Measurements from ENCODE around the gene RNF167. TPM values are rescaled to one million over a fixed set of nuclear protein-coding genes. Genes with fewer than 3 reads are reported as not detected.
A peak's percentile ranks its signal among the peaks of the same experiment; 100 is the strongest.

Gene RNF167
- total RNA-seq, 1 experiment from 2014 or later = 100.0 TPM

GRCh38 chr17:4948166-4948930 is 8.3 kb downstream of the RNF167 start, which contains the start of gene PFN1:
Gene PFN1, minus strand, starts transcription at chr17:4948530. Its CDS starts 136 bp downstream, at chr17:4948394.
- no peaks in the 10 kb centered on the region for H3K27me3 Mint-ChIP-seq (ENCODE audit: insufficient read depth, unreplicated experiment)
- ChIA-PET CTCF (interaction anchor here (0.6 to 1.3 kb wide), 4 partner anchors 8 to 556 kb away, joined by 3 to 4 read pairs (median 3); partner anchors contain the start of genes RNF167, SLC25A11 and SPAG7), POLR2A (interaction anchor here (0.6 to 21.5 kb wide), 21 partner anchors 8 to 245 kb away, joined by 3 to 639 read pairs (median 3); partner anchors contain the start of genes CAMTA2, CHRNE, INCA1 and KIF1C)
- H3K4me3 Mint-ChIP-seq (ENCODE audit: unreplicated experiment) = peak within 1 kb of the TSS; percentile 74
- no peaks in the 10 kb centered on the region for H3K9me3 Mint-ChIP-seq (ENCODE audit: unreplicated experiment)
- peak; percentile 93 for DNase-seq (ENCODE audit: unreplicated experiment)
- no TSS peak for BruUV-seq (replicated peaks)
- H3K36me3 Mint-ChIP-seq (ENCODE audit: insufficient read depth, unreplicated experiment) = peaks cover 50% of the 10 kb centered on the region
- TF ChIP-seq CTCF (IDR thresholded peaks at IDR 0.05; ENCODE audit: unreplicated experiment) = no peak
- intact Hi-C loops (cut with micrococcal nuclease) = no loop called here
- H3K27ac Mint-ChIP-seq (ENCODE audit: low read depth, unreplicated experiment) = peak within 1 kb of the TSS; percentile 93
- H3K4me1 Mint-ChIP-seq (ENCODE audit: insufficient read depth, unreplicated experiment) = peaks cover 44% of the 10 kb centered on the region

DNA sequence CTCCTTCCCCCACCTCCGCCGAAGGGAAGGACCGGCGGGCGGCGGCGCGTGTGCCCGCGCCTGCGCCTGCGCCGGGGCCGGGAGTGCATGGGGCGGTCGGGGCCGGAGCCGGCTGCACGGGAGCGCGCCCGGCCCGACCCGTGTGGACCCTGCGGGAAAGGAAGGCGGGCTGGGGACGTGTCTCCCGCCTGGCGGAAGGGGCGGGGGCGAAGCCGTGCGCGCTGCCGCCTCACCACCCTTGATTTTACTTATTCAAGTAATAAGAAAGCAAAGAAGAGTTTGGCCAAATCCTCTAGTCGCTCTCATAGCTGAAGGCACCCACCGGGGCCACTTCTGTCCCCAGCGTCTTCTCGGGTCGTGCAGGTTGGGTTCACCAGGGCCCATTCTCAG is 8.9 kb downstream of the RNF167 start:
- Mint-ChIP-seq H3K9me3 (ENCODE audit: unreplicated experiment) (no peaks in the 10 kb centered on the region), H3K4me1 (ENCODE audit: insufficient read depth, unreplicated experiment) (peaks cover 42% of the 10 kb centered on the region), H3K27me3 (ENCODE audit: insufficient read depth, unreplicated experiment) (no peaks in the 10 kb centered on the region), H3K36me3 (ENCODE audit: insufficient read depth, unreplicated experiment) (peaks cover 45% of the 10 kb centered on the region), H3K27ac (ENCODE audit: low read depth, unreplicated experiment) (peak overlapping the region; percentile 24), H3K4me3 (ENCODE audit: unreplicated experiment) (peak overlapping the region; percentile 74)
- TF ChIP-seq CTCF (IDR thresholded peaks at IDR 0.05; ENCODE audit: unreplicated experiment) = no peak
- peak; percentile 90 for DNase-seq (ENCODE audit: unreplicated experiment)
- POLR2A ChIA-PET = interaction anchor here (0.6 to 21.5 kb wide), 17 partner anchors 8 to 246 kb away, joined by 3 to 639 read pairs (median 4); partner anchors contain the start of genes CAMTA2, CHRNE, INCA1 and KIF1C
- intact Hi-C loops (cut with micrococcal nuclease) = loop anchor here (1.0 kb wide), 1 partner anchor 20 kb away; no protein-coding TSS in a partner anchor
- no TSS peak for BruUV-seq (replicated peaks)
- CTCF ChIA-PET = interaction anchor here (1.3 kb wide), 1 partner anchor 9 kb away, joined by 3 read pairs; the partner anchor contains the start of genes RNF167 and SLC25A11

DNA sequence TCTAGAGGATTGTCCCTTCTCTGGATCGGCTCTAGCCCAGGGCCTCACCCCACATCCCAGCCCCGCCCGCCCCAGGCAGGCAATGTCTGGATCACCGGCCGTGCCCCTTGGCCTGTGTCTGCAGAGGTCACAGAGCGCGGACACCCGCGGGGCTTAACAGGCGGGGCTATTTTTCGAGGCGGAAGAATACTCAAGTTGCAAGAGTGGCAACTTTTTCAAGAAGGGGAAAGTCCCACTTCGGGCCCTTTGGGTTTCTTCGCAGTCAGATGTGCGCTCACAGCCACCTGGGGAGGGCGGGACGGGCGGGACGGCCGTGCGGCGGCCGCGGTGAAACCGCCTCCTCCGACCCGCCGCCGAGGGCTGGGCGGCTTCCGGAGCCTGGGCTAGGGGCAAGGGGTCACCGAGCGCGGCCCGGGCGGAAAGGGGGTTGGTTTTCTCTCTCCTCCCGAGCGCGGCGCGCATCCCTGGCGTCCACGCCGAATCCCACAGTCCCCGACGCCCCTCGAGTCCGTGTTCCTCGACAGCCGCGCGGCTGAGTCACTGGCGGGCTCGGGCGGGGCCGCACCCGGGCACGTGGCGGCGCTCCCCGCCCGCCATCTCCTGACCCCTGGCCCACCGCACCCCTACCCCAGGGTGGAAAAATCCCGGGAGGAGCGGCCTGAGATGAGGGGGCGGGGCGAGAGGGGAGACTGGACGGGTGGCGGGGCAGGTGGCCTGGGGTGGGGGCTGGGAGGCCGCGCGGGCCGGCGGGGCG is 9.4 kb downstream of the RNF167 start:
- no peaks in the 10 kb centered on the region for H3K27me3 Mint-ChIP-seq (ENCODE audit: insufficient read depth, unreplicated experiment)
- POLR2A ChIA-PET = interaction anchor here (0.7 to 21.5 kb wide), 13 partner anchors 10 to 228 kb away, joined by 3 to 639 read pairs (median 4); partner anchors contain the start of genes CAMTA2, INCA1, KIF1C and RNF167
- no peaks in the 10 kb centered on the region for H3K9me3 Mint-ChIP-seq (ENCODE audit: unreplicated experiment)
- peak overlapping the region; percentile 74 for H3K27ac Mint-ChIP-seq (ENCODE audit: low read depth, unreplicated experiment)
- peaks cover 40% of the 10 kb centered on the region for H3K36me3 Mint-ChIP-seq (ENCODE audit: insufficient read depth, unreplicated experiment)
- TF ChIP-seq CTCF (IDR thresholded peaks at IDR 0.05; ENCODE audit: unreplicated experiment) = no peak
- peaks cover 36% of the 10 kb centered on the region for H3K4me1 Mint-ChIP-seq (ENCODE audit: insufficient read depth, unreplicated experiment)
- CTCF ChIA-PET = interaction anchor here (1.3 kb wide), 1 partner anchor 10 kb away, joined by 3 read pairs; the partner anchor contains the start of genes RNF167 and SLC25A11
- peak overlapping the region; percentile 74 for H3K4me3 Mint-ChIP-seq (ENCODE audit: unreplicated experiment)
- no TSS peak for BruUV-seq (replicated peaks)
- intact Hi-C loops (cut with micrococcal nuclease) = loop anchor here (1.0 kb wide), 1 partner anchor 20 kb away; no protein-coding TSS in a partner anchor
- DNase-seq (ENCODE audit: unreplicated experiment) = peak; percentile 83
